ENCODE data around the gene CD300LD.

- TF ChIP-seq CTCF (IDR thresholded peaks at IDR 0.05) (no peak), POLR2AphosphoS5 (IDR thresholded peaks at IDR 0.05; ENCODE audit: low read depth, low read length) (no peak), SIN3A (IDR thresholded peaks at IDR 0.05; ENCODE audit: borderline replicate concordance, insufficient read depth, low read depth, low read length) (no peak)
Observed at GRCh38 chr17:74582633-74583032, 9.4 kb downstream of the CD300LD start.

Data from Panc1 (cell line).